GM19467 (cell line): ENCODE data around the gene FBXL19.
A peak's percentile ranks its signal among the peaks of the same experiment; 100 is the strongest.
"Not testable (repeated sequence)": the region's sequence is repeated elsewhere in the genome, so short reads cannot be mapped to it uniquely, and the experiment has no call there.

ENCODE experiments used
- ATAC-seq: cut with Tn5 transposase; IDR thresholded peaks from one replicate; pipeline ENCODE4 v1.9.1; 2021; ENCODE audit warnings: mild to moderate bottlenecking, moderate library complexity; ENCODE audit not compliant: unreplicated experiment

Gene FBXL19, protein sequence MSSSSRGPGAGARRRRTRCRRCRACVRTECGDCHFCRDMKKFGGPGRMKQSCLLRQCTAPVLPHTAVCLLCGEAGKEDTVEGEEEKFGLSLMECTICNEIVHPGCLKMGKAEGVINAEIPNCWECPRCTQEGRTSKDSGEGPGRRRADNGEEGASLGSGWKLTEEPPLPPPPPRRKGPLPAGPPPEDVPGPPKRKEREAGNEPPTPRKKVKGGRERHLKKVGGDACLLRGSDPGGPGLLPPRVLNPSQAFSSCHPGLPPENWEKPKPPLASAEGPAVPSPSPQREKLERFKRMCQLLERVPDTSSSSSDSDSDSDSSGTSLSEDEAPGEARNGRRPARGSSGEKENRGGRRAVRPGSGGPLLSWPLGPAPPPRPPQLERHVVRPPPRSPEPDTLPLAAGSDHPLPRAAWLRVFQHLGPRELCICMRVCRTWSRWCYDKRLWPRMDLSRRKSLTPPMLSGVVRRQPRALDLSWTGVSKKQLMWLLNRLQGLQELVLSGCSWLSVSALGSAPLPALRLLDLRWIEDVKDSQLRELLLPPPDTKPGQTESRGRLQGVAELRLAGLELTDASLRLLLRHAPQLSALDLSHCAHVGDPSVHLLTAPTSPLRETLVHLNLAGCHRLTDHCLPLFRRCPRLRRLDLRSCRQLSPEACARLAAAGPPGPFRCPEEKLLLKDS

DNA sequence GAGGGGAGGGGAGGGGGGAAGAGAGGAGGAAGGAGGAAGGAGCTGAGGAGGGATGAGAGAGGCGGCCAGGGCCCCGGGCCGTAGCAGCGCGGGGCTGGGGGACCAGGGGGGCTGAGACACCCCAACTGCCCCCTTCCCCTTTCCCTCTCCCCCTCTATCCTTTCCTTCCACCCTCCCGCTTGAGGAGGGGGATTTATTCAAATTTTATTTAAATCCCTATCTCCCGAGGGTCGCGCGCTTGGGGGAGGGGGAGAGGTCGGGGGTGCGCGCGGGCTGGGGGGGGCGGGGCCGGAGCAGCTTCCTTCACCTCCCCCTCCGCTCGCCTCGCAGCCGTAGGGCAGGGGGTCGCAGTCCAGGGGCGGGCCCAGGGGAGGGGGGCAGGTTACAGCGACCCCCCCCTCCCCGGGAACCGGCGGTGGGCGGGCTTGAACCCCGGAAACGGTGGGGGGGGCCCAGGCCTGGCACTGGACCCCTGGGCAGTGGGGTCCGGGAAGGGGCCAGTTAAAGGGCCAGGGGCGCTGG, at the start of gene FBXL19:
TSS of gene FBXL19 (plus strand) at position 19 of the 522 bp plus-strand sequence. CDS start 2,183 bp downstream, outside the sequence.
- ATAC-seq, result no peak

DNA sequence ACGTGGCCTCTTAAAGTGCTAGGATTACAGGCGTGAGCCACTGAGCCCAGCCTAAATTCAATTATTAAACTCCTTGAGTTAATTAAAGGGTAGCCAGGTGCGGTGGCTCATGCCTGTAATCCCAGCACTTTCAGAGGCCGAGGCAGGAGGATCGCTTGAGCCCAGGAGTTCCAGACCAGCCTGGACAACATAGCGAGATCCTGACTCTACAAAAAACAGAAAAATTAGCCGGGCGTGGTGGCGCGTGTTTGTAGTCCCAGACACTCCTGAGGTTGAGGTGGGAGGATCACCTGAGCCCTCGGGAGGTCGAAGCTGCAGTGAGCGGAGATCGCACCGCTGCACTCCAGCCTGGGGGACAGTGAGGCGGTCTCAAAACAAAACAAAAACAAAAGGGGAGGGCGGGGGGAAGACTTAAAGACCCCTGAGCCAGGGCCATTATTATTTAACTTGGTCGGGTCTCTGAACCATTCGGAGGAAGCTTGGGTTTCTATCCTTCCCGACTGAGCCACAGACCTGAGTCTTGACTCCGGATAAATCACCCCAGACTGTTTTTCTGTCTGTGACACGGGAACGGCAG, 49.0 kb upstream of the FBXL19 start:
- no peak for ATAC-seq

GRCh38 chr16:30874821-30875717, 48.3 kb upstream of the FBXL19 start:
- no peak for ATAC-seq

- peak; percentile 32 for ATAC-seq
Observed at GRCh38 chr16:30875871-30876801, 47.2 kb upstream of the FBXL19 start.

DNA sequence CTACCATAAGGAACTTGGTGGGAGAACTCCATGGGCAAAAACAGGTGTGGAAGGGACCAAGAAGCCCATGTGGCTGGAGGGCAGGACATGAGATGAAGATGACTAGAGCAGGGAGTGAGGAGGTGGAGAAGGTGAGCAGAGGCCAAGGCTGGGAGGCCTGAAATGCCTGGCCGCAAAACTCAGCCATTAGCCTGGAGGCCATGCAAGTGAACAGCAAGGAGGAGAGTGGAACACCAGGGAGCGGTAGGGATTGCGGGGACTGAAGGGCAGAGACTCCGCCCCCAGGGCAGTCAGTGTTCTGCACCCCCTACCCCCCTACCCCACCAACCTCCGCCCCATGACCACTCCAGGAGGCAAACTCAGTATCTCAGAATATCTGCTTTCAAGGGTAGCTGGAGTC, 46.5 kb upstream of the FBXL19 start:
- no peak for ATAC-seq

GRCh38 chr16:30882429-30883310, 40.7 kb upstream of the FBXL19 start:
- no peak for ATAC-seq

GRCh38 chr16:30884760-30885159, 38.6 kb upstream of the FBXL19 start:
- no peak for ATAC-seq

GRCh38 chr16:30885196-30885595, 38.2 kb upstream of the FBXL19 start:
- ATAC-seq, result no peak

DNA sequence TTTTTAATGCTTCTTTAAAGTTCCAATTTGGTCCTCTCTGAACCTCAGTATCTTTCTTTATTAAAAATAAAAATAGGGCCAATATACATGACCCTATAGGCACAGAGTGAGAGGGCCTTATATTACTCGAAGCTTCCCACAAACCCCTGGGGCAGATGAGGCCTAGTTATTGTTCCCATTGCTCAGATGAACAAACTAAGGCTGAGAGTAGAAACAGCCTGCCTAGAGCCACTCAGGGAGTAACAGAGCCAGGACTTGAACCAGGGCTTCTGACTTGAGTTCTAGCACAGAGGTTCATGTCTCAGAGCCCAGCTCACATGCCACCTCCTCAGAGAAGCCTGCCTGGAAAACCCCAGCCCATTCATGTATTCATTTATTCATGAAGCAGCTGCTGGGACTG, 37.2 kb upstream of the FBXL19 start:
- ATAC-seq, result no peak

- no peak for ATAC-seq
Observed at GRCh38 chr16:30887927-30888326, 35.4 kb upstream of the FBXL19 start.

- ATAC-seq, result no peak
Observed at GRCh38 chr16:30888856-30889499, 34.4 kb upstream of the FBXL19 start.

DNA sequence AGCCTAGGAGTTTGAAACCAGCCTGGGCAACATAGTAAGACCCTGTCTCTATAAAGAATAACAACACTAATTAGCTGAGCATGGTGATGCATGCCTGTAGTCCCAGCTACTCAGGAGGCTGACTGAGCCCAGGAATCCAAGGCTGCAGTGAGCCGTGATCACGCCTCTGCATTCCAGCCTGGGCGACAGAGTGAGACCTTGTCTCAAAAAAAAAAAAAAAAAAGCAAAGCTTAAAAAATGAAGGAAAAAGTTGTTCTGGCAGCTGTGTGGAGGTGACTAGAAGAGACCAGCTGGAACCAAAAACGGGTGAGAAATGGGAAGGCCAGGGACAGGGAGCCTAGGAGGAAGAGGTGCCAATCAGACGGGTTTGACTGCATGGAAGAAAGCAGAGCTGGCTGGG, 33.7 kb upstream of the FBXL19 start:
- ATAC-seq, result no peak

DNA sequence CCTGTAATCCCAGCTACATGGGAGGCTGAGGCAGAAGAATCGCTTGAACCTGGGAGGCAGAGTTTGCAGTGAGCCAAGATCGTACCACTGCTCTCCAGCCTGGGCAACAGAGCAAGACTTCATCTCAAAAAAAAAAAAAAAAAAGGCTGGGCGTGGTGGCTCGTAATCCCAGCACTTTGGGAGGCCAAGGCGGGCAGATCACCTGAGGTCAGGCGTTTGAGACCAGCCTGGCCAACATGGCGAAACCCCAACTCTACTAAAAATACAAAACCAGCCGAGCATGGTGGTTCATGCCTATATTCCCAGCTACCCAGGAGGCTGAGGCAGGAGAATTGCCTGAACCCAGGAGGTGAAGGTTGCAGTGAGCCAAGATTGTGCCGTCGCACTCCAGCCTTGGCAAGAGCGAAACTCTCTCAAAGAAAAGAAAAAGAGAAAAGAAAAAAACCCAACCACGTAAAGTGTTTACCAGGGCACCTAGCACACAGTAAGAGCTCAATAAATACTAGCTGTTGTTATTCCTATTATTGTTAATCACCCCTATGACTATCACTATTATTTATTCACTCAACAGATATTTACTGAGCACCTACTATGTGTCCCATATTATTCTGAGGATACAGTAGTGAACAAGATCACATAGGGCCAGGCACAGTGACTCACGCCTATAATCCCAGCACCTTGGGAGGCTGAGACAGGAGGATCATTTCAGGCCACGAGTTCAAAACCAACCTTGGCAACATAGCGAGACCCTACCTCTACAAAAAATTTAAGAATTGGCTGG, 32.1 kb upstream of the FBXL19 start:
- ATAC-seq, result not testable (repeated sequence)

GRCh38 chr16:30892670-30893416, 30.5 kb upstream of the FBXL19 start:
- no peak for ATAC-seq

DNA sequence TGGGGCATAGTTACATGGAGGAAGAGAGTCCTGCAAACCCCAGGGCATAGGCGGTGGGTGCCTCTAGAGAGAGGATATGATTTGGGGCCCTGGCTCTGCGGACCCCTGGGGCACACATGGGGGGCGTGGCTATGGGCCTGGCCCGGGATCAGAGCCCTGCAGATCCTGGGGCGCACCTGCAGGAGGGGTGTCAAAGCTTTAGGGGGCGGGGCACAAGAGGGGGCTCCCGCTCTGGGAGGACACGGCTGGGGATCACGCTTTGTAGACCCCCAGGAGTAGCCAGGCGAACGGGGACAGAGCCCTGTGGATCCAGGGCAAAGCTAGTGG, 30.0 kb upstream of the FBXL19 start:
- ATAC-seq, result no peak

DNA sequence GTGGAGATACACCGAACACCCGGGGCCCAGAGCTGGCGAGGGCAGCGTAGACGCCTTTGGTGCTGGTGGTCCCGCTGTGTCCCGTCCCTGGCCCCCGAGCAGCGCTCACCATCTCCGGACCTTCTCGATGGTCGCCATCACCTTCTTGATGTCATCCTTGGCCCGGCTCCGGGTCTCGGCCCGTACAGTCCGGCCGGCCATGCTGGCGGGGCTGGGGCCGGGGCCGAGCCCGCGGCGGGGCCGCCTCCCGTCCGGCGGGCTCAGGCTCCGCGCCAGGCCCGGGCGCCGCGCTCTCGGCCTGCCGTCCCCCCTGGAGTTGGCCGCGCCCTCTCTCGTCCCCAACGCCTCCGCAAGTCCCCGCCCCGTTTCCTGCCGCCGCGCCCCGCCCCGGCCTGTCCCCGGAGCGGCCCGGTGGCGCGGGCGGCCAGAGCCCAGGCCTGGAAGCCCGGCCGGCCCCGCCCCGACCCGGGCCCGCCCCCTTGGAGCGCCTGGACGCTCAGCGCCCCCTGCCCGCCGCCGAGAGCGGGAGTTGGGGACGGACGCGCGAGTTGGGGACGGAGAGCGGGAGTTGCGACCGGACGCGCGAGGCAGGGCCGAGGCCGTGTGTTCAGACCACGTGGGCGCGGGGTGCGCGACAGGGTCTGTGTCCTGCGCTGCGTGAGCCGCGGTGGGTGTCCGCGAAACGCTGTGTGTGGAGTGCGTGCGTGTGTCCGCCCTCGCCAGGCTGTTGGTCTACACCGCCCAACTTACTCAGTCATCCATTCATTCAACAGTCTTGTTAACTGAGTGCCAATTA, 29.4 kb upstream of the FBXL19 start, which contains the start of gene BCL7C:
TSS of gene BCL7C (minus strand) at position 334 of the 796 bp plus-strand sequence. CDS start at position 201, 133 bp downstream.
- ATAC-seq, result peak; percentile 63
